Neural progenitor cell (in vitro differentiated cells): ENCODE results near the gene C19orf73. TPM values are rescaled to one million over a fixed set of nuclear protein-coding genes. Genes with fewer than 3 reads are reported as not detected.
A peak's percentile ranks its signal among the peaks of the same experiment; 100 is the strongest.

Experiments used
- DNase-seq: peaks from one replicate; pipeline ENCODE4 v3.0.0-alpha.2; 2016; ENCODE audit warnings: low spot score
- H2AFZ ChIP-seq: fragments of 200-600 bp; sonication (generic); replicated peaks from 2 replicates; pipeline ENCODE4 v1.6.1; 2016; ENCODE audit warnings: antibody characterized with exemption
- H3F3A ChIP-seq: fragments of 200-600 bp; sonication (generic); 2 replicates; pipeline ENCODE4 v1.6.1; 2016; ENCODE audit warnings: antibody characterized with exemption, low read depth
- H3K27ac ChIP-seq: fragments of 200-600 bp; sonication (generic); 2 replicates; pipeline ENCODE4 v1.5.1; 2016; ENCODE audit warnings: mild to moderate bottlenecking
- H3K27me3 ChIP-seq: fragments of 200-600 bp; sonication (generic); 2 replicates; pipeline ENCODE4 v1.6.1; 2016; ENCODE audit warnings: mild to moderate bottlenecking, moderate library complexity
- H3K36me3 ChIP-seq: fragments of 200-600 bp; sonication (generic); 2 replicates; pipeline ENCODE4 v1.5.1; 2016
- H3K4me1 ChIP-seq: fragments of 200-600 bp; sonication (generic); 2 replicates; pipeline ENCODE4 v1.6.1; 2016; ENCODE audit warnings: mixed run types
- H3K4me2 ChIP-seq: fragments of 200-600 bp; sonication (generic); 2 replicates; pipeline ENCODE4 v1.6.1; 2016
- H3K4me3 ChIP-seq: fragments of 200-600 bp; sonication (generic); 2 replicates; pipeline ENCODE4 v1.5.1; 2016
- H3K79me2 ChIP-seq: fragments of 200-600 bp; sonication (generic); 2 replicates; pipeline ENCODE4 v1.6.1; 2016; ENCODE audit warnings: low read depth
- H3K9ac ChIP-seq: fragments of 200-600 bp; sonication (generic); 2 replicates; pipeline ENCODE4 v1.6.1; 2016
- H3K9me3 ChIP-seq: fragments of 200-600 bp; sonication (generic); 2 replicates; pipeline ENCODE4 v1.5.1; 2016; ENCODE audit warnings: low read depth
- H4K20me1 ChIP-seq: fragments of 200-600 bp; sonication (generic); 2 replicates; pipeline ENCODE4 v1.6.1; 2016; ENCODE audit warnings: low read depth
- H3K27ac Mint-ChIP-seq: 3 replicates; pipeline ENCODE4 v1.8.0; 2021; ENCODE audit warnings: mixed read lengths
- H3K27me3 Mint-ChIP-seq: 2 replicates; pipeline ENCODE4 v1.8.0; 2022; ENCODE audit warnings: low read depth, mild to moderate bottlenecking, inconsistent platforms, moderate library complexity, mixed read lengths; ENCODE audit not compliant: insufficient read depth
- H3K36me3 Mint-ChIP-seq: 3 replicates; pipeline ENCODE4 v1.8.0; 2021; ENCODE audit warnings: mixed read lengths
- H3K4me1 Mint-ChIP-seq: 3 replicates; pipeline ENCODE4 v1.8.0; 2021; ENCODE audit warnings: mixed read lengths
- H3K4me3 Mint-ChIP-seq: 3 replicates; pipeline ENCODE4 v1.8.0; 2021; ENCODE audit warnings: mild to moderate bottlenecking, moderate library complexity, mixed read lengths
- H3K9me3 Mint-ChIP-seq: 3 replicates; pipeline ENCODE4 v1.8.0; 2020; ENCODE audit warnings: mixed read lengths
- EZH2 ChIP-seq: fragments of 200-600 bp; sonication (generic); IDR thresholded peaks from 2 replicates; pipeline ENCODE4 v1.6.1; 2017; ENCODE audit warnings: antibody characterized with exemption, mild to moderate bottlenecking, moderate library complexity
- EZH2phosphoT487 ChIP-seq: fragments of 200-600 bp; sonication (generic); IDR thresholded peaks from 2 replicates; pipeline ENCODE4 v1.6.1; 2017; ENCODE audit warnings: antibody characterized with exemption
- total RNA-seq: library from RNA; depleted of rRNA; stranded (reverse); fragments of >200 nt; gene quantifications from 2 replicates; pipeline ENCODE4 v1.2.3, GENCODE V29; 2015; ENCODE audit warnings: low replicate concordance
- TF ChIP-seq, protein P1 (sequence below): fragments of 200-600 bp; sonication (generic); IDR thresholded peaks from 2 replicates; pipeline ENCODE4 v1.5.1; 2017; ENCODE audit warnings: antibody characterized with exemption, mild to moderate bottlenecking

C19orf73 gene
- total RNA-seq, 1 donor from 2014 or later, result not detected

GRCh38 chr19:49155005-49155819, 36.3 kb upstream of the C19orf73 start, which contains the start of gene HRC:
HRC (minus strand) TSS chr19:49155396; CDS start chr19:49155237, 159 bp downstream.
- TF ChIP-seq EZH2phosphoT487 (no peak), EZH2 (no peak)
- TF ChIP-seq, protein P1, sequence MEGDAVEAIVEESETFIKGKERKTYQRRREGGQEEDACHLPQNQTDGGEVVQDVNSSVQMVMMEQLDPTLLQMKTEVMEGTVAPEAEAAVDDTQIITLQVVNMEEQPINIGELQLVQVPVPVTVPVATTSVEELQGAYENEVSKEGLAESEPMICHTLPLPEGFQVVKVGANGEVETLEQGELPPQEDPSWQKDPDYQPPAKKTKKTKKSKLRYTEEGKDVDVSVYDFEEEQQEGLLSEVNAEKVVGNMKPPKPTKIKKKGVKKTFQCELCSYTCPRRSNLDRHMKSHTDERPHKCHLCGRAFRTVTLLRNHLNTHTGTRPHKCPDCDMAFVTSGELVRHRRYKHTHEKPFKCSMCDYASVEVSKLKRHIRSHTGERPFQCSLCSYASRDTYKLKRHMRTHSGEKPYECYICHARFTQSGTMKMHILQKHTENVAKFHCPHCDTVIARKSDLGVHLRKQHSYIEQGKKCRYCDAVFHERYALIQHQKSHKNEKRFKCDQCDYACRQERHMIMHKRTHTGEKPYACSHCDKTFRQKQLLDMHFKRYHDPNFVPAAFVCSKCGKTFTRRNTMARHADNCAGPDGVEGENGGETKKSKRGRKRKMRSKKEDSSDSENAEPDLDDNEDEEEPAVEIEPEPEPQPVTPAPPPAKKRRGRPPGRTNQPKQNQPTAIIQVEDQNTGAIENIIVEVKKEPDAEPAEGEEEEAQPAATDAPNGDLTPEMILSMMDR, result no peak
- Histone ChIP-seq H2AFZ (no peak within 1 kb of the TSS), H3F3A (peaks cover 24% of the 10 kb centered on the region), H3K4me2 (peak within 1 kb of the TSS; percentile 27), H3K79me2 (no peaks in the 10 kb centered on the region), H3K27ac (no peak within 1 kb of the TSS), H3K9me3 (no peaks in the 10 kb centered on the region), H3K9ac (no peak within 1 kb of the TSS), H3K27me3 (peaks cover 51% of the 10 kb centered on the region), H4K20me1 (peaks cover 4% of the 10 kb centered on the region), H3K4me1 (peaks cover 8% of the 10 kb centered on the region), H3K4me3 (no peak within 1 kb of the TSS), H3K36me3 (no peaks in the 10 kb centered on the region)
- Mint-ChIP-seq H3K27ac (peak within 1 kb of the TSS; percentile 72), H3K9me3 (no peaks in the 10 kb centered on the region), H3K36me3 (peaks cover 6% of the 10 kb centered on the region), H3K4me3 (peak within 1 kb of the TSS; percentile 59), H3K4me1 (peaks cover 31% of the 10 kb centered on the region), H3K27me3 (peaks cover 10% of the 10 kb centered on the region)
- DNase-seq, result no peak

DNA sequence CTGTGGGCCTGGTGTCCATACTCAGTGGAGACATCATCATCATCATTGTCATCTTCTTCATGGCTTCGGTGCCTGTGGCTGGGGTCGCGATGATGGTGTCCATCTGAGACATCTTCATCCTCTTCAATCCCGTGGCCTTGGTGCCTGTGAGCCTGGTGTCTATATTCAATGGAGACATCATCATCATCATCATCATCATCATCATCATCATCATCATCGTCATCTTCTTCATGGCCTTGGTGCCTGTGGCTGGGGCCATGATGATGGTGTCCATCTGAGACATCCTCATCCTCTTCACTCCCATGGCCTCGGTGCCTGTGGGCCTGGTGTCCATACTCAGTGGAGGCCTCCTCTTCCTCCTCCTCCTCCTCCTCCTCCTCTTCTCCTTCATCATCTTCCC, 35.3 kb upstream of the C19orf73 start:
- Mint-ChIP-seq H3K27ac (no peak overlapping the region), H3K4me3 (no peak overlapping the region), H3K4me1 (peaks cover 31% of the 10 kb centered on the region), H3K27me3 (peaks cover 10% of the 10 kb centered on the region), H3K9me3 (no peaks in the 10 kb centered on the region), H3K36me3 (peaks cover 6% of the 10 kb centered on the region)
- TF ChIP-seq EZH2phosphoT487 (no peak), EZH2 (no peak)
- Histone ChIP-seq H3K9me3 (no peaks in the 10 kb centered on the region), H3K4me3 (no peak overlapping the region), H3K27ac (no peak overlapping the region), H3K4me2 (no peak overlapping the region), H3F3A (peaks cover 28% of the 10 kb centered on the region), H2AFZ (no peak overlapping the region), H3K27me3 (peaks cover 51% of the 10 kb centered on the region), H3K79me2 (no peaks in the 10 kb centered on the region), H3K4me1 (peaks cover 8% of the 10 kb centered on the region), H3K36me3 (no peaks in the 10 kb centered on the region), H3K9ac (no peak overlapping the region), H4K20me1 (peaks cover 10% of the 10 kb centered on the region)
- no peak for DNase-seq

DNA sequence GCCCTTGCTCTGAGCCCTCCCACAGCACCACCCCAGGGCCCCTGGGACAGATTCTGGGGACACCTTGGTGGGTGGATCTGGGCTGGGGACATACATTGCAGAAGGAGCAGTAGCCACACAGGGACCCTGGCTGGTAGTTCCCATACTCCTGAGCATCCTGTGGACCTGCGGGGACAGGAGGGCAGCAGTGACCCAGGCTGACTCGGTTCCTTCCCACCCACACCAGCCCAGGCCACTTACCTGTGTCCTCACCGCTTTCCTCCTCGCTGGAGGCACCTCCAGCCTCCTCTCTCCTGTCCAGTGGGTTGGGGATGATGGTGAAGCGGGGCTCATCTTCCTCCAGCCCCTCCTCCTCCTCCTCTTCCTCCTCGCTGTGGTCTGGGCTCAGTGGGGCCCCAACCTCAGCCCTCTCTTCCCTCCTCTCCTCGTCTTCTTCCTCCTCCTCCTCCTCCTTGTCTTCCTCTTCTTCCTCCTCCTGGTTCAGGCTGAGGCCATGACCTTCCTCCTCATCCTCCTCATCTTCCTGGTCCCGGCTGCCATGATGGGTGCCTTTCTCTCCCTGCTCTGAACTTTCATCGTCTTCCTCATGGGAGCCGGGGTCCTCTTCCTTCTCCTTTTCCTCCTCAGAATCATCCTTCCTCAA, 34.3 kb upstream of the C19orf73 start:
- H3F3A ChIP-seq, result peaks cover 37% of the 10 kb centered on the region
- H3K79me2 ChIP-seq, result no peaks in the 10 kb centered on the region
- no peak for TF ChIP-seq EZH2
- TF ChIP-seq, protein P1, result no peak
- TF ChIP-seq EZH2phosphoT487, result no peak
- H3K27ac Mint-ChIP-seq, result no peak overlapping the region
- H3K4me1 Mint-ChIP-seq, result peaks cover 30% of the 10 kb centered on the region
- H3K4me2 ChIP-seq, result no peak overlapping the region
- H3K27me3 ChIP-seq, result peaks cover 46% of the 10 kb centered on the region
- H3K36me3 ChIP-seq, result no peaks in the 10 kb centered on the region
- H3K9me3 ChIP-seq, result no peaks in the 10 kb centered on the region
- H2AFZ ChIP-seq, result no peak overlapping the region
- H3K4me3 Mint-ChIP-seq, result peak overlapping the region; percentile 55
- H3K4me1 ChIP-seq, result peaks cover 12% of the 10 kb centered on the region
- H3K27ac ChIP-seq, result no peak overlapping the region
- H3K9ac ChIP-seq, result no peak overlapping the region
- peaks cover 10% of the 10 kb centered on the region for H3K27me3 Mint-ChIP-seq
- no peak overlapping the region for H3K4me3 ChIP-seq
- H3K36me3 Mint-ChIP-seq, result peaks cover 6% of the 10 kb centered on the region
- no peak for DNase-seq
- peaks cover 10% of the 10 kb centered on the region for H4K20me1 ChIP-seq
- H3K9me3 Mint-ChIP-seq, result no peaks in the 10 kb centered on the region
